ENCODE measurements around the gene SESN3.
A peak's percentile ranks its signal among the peaks of the same experiment; 100 is the strongest.

Gene SESN3, protein sequence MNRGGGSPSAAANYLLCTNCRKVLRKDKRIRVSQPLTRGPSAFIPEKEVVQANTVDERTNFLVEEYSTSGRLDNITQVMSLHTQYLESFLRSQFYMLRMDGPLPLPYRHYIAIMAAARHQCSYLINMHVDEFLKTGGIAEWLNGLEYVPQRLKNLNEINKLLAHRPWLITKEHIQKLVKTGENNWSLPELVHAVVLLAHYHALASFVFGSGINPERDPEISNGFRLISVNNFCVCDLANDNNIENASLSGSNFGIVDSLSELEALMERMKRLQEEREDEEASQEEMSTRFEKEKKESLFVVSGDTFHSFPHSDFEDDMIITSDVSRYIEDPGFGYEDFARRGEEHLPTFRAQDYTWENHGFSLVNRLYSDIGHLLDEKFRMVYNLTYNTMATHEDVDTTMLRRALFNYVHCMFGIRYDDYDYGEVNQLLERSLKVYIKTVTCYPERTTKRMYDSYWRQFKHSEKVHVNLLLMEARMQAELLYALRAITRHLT

DNA sequence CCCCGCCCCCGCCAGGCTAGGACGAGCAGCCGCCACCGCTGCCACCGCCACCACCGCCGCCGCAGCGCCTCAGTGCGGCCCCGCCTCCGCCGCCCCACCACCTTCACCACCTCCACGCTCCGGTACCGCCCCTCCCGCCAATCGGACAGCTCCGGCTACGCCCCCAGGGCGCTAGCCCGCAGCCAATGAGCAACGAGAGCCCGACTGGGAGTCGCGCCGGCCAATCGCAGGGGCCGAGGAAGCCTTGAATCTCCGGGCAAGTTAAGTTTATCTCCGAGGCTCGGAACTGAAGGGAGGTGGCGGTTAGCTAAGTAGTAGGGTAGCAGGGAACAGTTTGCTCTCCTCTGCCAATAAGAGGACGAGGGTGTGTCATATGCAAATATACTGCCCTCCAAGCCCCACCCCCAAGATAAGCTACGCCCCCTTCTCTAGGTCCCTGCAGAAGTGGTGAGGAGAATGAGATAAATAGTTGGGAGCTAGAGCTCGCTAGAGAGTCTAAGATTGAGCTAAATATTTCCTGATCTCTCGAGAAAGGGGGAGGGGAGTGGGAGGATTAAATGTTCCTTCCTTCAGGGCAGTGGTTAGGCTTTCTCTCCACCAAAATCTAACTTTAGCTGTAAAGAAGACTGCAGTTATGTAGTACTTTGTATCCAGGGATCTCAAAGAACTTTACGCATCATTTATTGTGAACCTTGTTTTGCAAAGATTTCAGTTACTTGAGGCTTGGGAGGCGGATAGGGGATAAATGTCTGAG, at the start of gene SESN3:
TSS of gene SESN3 (minus strand) at position 76 of the 754 bp plus-strand sequence. CDS start 342 bp downstream, outside the sequence.
- Histone ChIP-seq H3K4me2 (ENCODE audit: low read length) (peak within 1 kb of the TSS; percentile 96), H3K9me2 (replicated peaks; ENCODE audit: control insufficient read depth, low read length) (no peaks in the 10 kb centered on the region), H3K36me3 (ENCODE audit: control insufficient read depth, low read length) (peaks cover 2% of the 10 kb centered on the region; the same call in 1 of the 2 replicates), H3K27ac (ENCODE audit: low read depth, low read length) (peak within 1 kb of the TSS; percentile 79), H3K4me3 (ENCODE audit: low read length) (peak within 1 kb of the TSS; percentile 95), H4K20me1 (ENCODE audit: control insufficient read depth, insufficient read depth, low read depth, low read length) (peaks cover 3% of the 10 kb centered on the region; the same call in 1 of the 2 replicates), H3K27me3 (ENCODE audit: control insufficient read depth, low read length) (no peaks in the 10 kb centered on the region), H3K4me1 (ENCODE audit: control insufficient read depth, low read length) (peaks cover 30% of the 10 kb centered on the region), H3K9me3 (ENCODE audit: control insufficient read depth, insufficient read depth, low read length) (no peaks in the 10 kb centered on the region), H3K79me2 (ENCODE audit: control insufficient read depth, low read length) (peaks cover 45% of the 10 kb centered on the region), H3F3A (ENCODE audit: control insufficient read depth, insufficient read depth) (0 out of 2 replicates have a peak, but pooled peaks cover 3% of the 10 kb centered on the region)
- no peak for TF ChIP-seq EZH2phosphoT487 (IDR thresholded peaks at IDR 0.05; ENCODE audit: borderline replicate concordance, low read length)
- TF ChIP-seq, protein P1, sequence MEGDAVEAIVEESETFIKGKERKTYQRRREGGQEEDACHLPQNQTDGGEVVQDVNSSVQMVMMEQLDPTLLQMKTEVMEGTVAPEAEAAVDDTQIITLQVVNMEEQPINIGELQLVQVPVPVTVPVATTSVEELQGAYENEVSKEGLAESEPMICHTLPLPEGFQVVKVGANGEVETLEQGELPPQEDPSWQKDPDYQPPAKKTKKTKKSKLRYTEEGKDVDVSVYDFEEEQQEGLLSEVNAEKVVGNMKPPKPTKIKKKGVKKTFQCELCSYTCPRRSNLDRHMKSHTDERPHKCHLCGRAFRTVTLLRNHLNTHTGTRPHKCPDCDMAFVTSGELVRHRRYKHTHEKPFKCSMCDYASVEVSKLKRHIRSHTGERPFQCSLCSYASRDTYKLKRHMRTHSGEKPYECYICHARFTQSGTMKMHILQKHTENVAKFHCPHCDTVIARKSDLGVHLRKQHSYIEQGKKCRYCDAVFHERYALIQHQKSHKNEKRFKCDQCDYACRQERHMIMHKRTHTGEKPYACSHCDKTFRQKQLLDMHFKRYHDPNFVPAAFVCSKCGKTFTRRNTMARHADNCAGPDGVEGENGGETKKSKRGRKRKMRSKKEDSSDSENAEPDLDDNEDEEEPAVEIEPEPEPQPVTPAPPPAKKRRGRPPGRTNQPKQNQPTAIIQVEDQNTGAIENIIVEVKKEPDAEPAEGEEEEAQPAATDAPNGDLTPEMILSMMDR (IDR thresholded peaks at IDR 0.05; ENCODE audit: low read depth, low read length, poor library complexity, severe bottlenecking), result no peak

DNA sequence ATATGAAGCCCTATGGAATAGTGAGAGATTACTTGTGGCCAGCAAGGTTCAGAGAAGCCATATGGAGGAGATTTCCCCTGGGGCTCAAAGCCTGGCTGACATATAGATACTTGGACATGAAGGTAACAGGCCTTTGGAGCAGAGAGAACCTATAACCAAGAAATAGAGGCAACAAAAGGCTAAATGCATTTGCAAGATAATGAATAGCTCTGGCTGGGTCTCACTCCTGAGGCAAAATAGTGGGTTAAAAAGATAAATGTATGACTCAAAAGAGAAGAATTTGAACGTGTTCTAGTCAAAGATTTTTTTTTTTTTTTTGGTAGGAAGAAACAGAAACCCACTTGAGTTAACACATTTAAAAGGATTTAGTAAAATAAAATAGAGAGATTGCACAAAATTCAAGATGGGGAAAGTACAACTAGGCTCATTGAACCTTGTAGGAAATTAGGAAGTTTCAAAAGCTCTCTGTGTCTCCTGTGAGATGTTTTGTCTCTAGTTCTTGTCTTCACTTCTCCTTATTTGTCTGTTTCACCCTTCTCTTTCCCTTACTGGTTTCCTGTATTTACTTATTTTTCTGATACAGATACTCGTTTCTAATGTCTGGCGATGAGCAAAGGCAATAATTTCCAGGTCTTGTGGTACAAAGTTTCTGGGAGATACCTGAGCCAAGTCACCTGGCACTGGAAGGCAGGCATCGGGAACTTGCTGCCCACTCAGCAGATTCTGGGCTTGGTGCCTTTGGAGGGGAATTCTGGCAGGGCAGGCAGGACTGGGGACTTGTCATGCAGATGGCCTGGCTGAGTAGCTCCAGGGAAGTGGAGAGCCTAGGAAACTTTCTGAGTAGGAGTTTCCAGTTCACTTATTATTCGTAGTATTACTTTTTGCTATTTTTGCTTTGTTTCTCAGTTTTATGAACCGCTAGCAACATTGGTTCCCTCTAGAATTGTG, 49.2 kb upstream of the SESN3 start:
- Histone ChIP-seq H3K27me3 (ENCODE audit: control insufficient read depth, low read length) (no peaks in the 10 kb centered on the region), H3F3A (ENCODE audit: control insufficient read depth, insufficient read depth) (no peaks in the 10 kb centered on the region), H3K9me3 (ENCODE audit: control insufficient read depth, insufficient read depth, low read length) (no peaks in the 10 kb centered on the region), H3K27ac (ENCODE audit: low read depth, low read length) (peak overlapping the region; percentile 43), H3K36me3 (ENCODE audit: control insufficient read depth, low read length) (no peaks in the 10 kb centered on the region), H4K20me1 (ENCODE audit: control insufficient read depth, insufficient read depth, low read depth, low read length) (no peaks in the 10 kb centered on the region), H3K4me1 (ENCODE audit: control insufficient read depth, low read length) (peaks cover 17% of the 10 kb centered on the region), H3K9me2 (replicated peaks; ENCODE audit: control insufficient read depth, low read length) (no peaks in the 10 kb centered on the region), H3K79me2 (ENCODE audit: control insufficient read depth, low read length) (no peaks in the 10 kb centered on the region), H3K4me2 (ENCODE audit: low read length) (peak overlapping the region; percentile 70), H3K4me3 (ENCODE audit: low read length) (peak overlapping the region; percentile 56)
- no peak for TF ChIP-seq EZH2phosphoT487 (IDR thresholded peaks at IDR 0.05; ENCODE audit: borderline replicate concordance, low read length)
- TF ChIP-seq, protein P1 (IDR thresholded peaks at IDR 0.05; ENCODE audit: low read depth, low read length, poor library complexity, severe bottlenecking), result no peak

DNA sequence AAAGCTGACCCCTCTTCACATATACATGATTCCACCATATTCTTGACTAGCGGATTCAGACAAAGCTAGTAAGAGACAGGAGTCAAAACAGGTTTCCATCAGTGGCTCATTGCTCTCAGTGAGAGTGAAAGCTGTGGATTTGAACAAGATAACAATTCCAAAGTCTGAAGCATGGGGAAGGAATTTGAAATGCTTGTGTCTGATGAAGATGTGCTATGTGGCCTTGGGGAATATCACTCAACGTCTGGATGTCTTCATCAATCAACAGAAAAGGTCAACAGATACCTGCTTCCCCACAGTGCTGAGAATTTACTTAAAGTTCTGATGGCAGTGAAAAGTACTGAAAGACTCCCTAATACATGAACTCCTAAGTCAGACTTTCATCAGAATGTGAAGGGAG, 46.9 kb upstream of the SESN3 start:
- TF ChIP-seq, protein P1 (IDR thresholded peaks at IDR 0.05; ENCODE audit: low read depth, low read length, poor library complexity, severe bottlenecking), result no peak
- TF ChIP-seq EZH2phosphoT487 (IDR thresholded peaks at IDR 0.05; ENCODE audit: borderline replicate concordance, low read length), result no peak
- H4K20me1 ChIP-seq (ENCODE audit: control insufficient read depth, insufficient read depth, low read depth, low read length), result no peaks in the 10 kb centered on the region
- no peak overlapping the region for H3K27ac ChIP-seq (ENCODE audit: low read depth, low read length)
- H3K4me3 ChIP-seq (ENCODE audit: low read length), result no peak overlapping the region
- H3K9me3 ChIP-seq (ENCODE audit: control insufficient read depth, insufficient read depth, low read length), result no peaks in the 10 kb centered on the region
- no peaks in the 10 kb centered on the region for H3K79me2 ChIP-seq (ENCODE audit: control insufficient read depth, low read length)
- no peaks in the 10 kb centered on the region for H3F3A ChIP-seq (ENCODE audit: control insufficient read depth, insufficient read depth)
- no peaks in the 10 kb centered on the region for H3K27me3 ChIP-seq (ENCODE audit: control insufficient read depth, low read length)
- H3K36me3 ChIP-seq (ENCODE audit: control insufficient read depth, low read length), result no peaks in the 10 kb centered on the region
- H3K9me2 ChIP-seq (replicated peaks; ENCODE audit: control insufficient read depth, low read length), result no peaks in the 10 kb centered on the region
- H3K4me2 ChIP-seq (ENCODE audit: low read length), result no peak overlapping the region
- peaks cover 17% of the 10 kb centered on the region for H3K4me1 ChIP-seq (ENCODE audit: control insufficient read depth, low read length)

All from DOHH2 (cell line).